Liver (tissue), 9 donors: ENCODE data around the gene PLEKHO2. TPM values are rescaled to one million over a fixed set of nuclear protein-coding genes. Genes with fewer than 3 reads are reported as not detected.

Experiments
- DNase-seq: peaks from one replicate; pipeline ENCODE4 v3.0.0-alpha.2; 2017; ENCODE audit warnings: low spot score
- H3K27ac ChIP-seq, 2 donors: one replicate each; pipeline ENCODE4 v1.7.0; 2013; ENCODE audit warnings: inconsistent platforms in 2 of 2, low read length in 2 of 2, control low read depth in 1 of 2, low read depth in 1 of 2, mild to moderate bottlenecking in 1 of 2
- H3K27me3 ChIP-seq, 4 donors: one replicate each; pipeline versions ENCODE4 v1.6.1 to v1.7.0; 2013; ENCODE audit warnings: low read length in 3 of 4, inconsistent platforms in 1 of 4, mild to moderate bottlenecking in 1 of 4, moderate library complexity in 1 of 4; ENCODE audit not compliant: control insufficient read depth in 4 of 4, insufficient read depth in 4 of 4
- H3K36me3 ChIP-seq, 4 donors: one replicate each; pipeline versions ENCODE4 v1.6.1 to v1.7.0; 2013; ENCODE audit warnings: low read length in 3 of 4, mild to moderate bottlenecking in 3 of 4, low read depth in 1 of 4, moderate library complexity in 1 of 4; ENCODE audit not compliant: control insufficient read depth in 4 of 4, insufficient read depth in 3 of 4
- H3K4me1 ChIP-seq, 4 donors: one replicate each; pipeline versions ENCODE4 v1.6.1 to v1.7.0; 2013; ENCODE audit warnings: low read length in 3 of 4, mild to moderate bottlenecking in 3 of 4, moderate library complexity in 1 of 4; ENCODE audit not compliant: control insufficient read depth in 4 of 4, insufficient read depth in 4 of 4
- H3K4me3 ChIP-seq, 3 donors: one replicate each; pipeline versions ENCODE4 v1.6.1 to v1.7.0; 2013; ENCODE audit warnings: low read length in 3 of 3, control low read depth in 1 of 3, low read depth in 1 of 3, mild to moderate bottlenecking in 1 of 3
- H3K9ac ChIP-seq, 2 donors: one replicate each; pipeline ENCODE4 v1.7.0; 2013; ENCODE audit warnings: low read length in 2 of 2, mild to moderate bottlenecking in 2 of 2, moderate library complexity in 2 of 2, control low read depth in 1 of 2, low read depth in 1 of 2
- H3K9me3 ChIP-seq, 4 donors: one replicate each; pipeline versions ENCODE4 v1.6.1 to v1.7.0; 2013; ENCODE audit warnings: low read length in 3 of 4; ENCODE audit not compliant: control insufficient read depth in 4 of 4
- EGR1 ChIP-seq, 2 donors: IDR thresholded peaks; 2 replicates each; pipeline ENCODE4 v1.6.1; 2016 to 2018; ENCODE audit warnings: antibody characterized with exemption in 2 of 2, low read depth in 2 of 2
- FOXA2 ChIP-seq: IDR thresholded peaks from 2 replicates; pipeline ENCODE4 v1.6.1; 2016; ENCODE audit warnings: antibody characterized with exemption
- HNF4A ChIP-seq, 2 donors: conservative IDR thresholded peaks; 2 replicates each; pipeline ENCODE4 v1.6.1; 2016; ENCODE audit warnings: antibody characterized with exemption in 2 of 2, mild to moderate bottlenecking in 2 of 2
- JUND ChIP-seq, 2 donors: IDR thresholded peaks; 2 replicates each; pipeline ENCODE4 v1.6.1; 2016; ENCODE audit warnings: antibody characterized with exemption in 2 of 2
- NR2F2 ChIP-seq: IDR thresholded peaks from 2 replicates; pipeline ENCODE4 v1.6.1; 2016; ENCODE audit warnings: antibody characterized with exemption
- RAD21 ChIP-seq, 2 donors: IDR thresholded peaks; 2 replicates each; pipeline ENCODE4 v1.6.1; 2016; ENCODE audit warnings: antibody characterized with exemption in 2 of 2, mild to moderate bottlenecking in 2 of 2
- RXRA ChIP-seq, 2 donors: IDR thresholded peaks; 2 replicates each; pipeline ENCODE4 v1.6.1; 2017 to 2018; ENCODE audit warnings: antibody characterized with exemption in 2 of 2, mild to moderate bottlenecking in 1 of 2
- SP1 ChIP-seq: IDR thresholded peaks from 2 replicates; pipeline ENCODE4 v1.6.1; 2018; ENCODE audit warnings: antibody characterized with exemption, mild to moderate bottlenecking
- TAF1 ChIP-seq: conservative IDR thresholded peaks from 2 replicates; pipeline ENCODE4 v1.6.1; 2016; ENCODE audit warnings: antibody characterized with exemption, mild to moderate bottlenecking
- YY1 ChIP-seq: IDR thresholded peaks from 2 replicates; pipeline ENCODE4 v1.6.1; 2016; ENCODE audit warnings: antibody characterized with exemption, mild to moderate bottlenecking
- WGBS: extraction: QIAGEN DNeasy Blood & Tissue Kit; methylation state at CpG from one replicate; pipeline ENCODE4 v1.1.7; 2013; 5-methylcytosine and 5-hydroxymethylcytosine counted together
- polyA plus RNA-seq, 2 donors: library from polyadenylated mRNA; stranded (reverse) in 1 of 2; unstranded in 1 of 2; fragments of 200-250 nt in 1 of 2; fragments of >200 nt in 1 of 2; fragmentation: Nextera tagmentation in 1 of 2; extraction: Ambion mirVana in 1 of 2; gene quantifications; one replicate each; pipeline versions ENCODE4 v1.2.1 to v1.2.3, GENCODE V29; 2013 to 2015
- total RNA-seq, 2 donors: library from RNA; depleted of rRNA; stranded (reverse); fragments of >200 nt; gene quantifications; one replicate each; pipeline ENCODE4 v1.2.3, GENCODE V29; 2014
- TF ChIP-seq, protein P1 (sequence below): fragments of 150-350 bp; IDR thresholded peaks from 2 replicates; pipeline ENCODE4 v1.5.1; 2017; ENCODE audit warnings: improper control_type of control experiment, low read depth, low read length; ENCODE audit not compliant: missing input control
- TF ChIP-seq, protein P2 (sequence below): IDR thresholded peaks from 2 replicates; pipeline ENCODE4 v1.6.1; 2016; ENCODE audit warnings: antibody characterized with exemption, mild to moderate bottlenecking
- TF ChIP-seq, protein P3 (sequence below): IDR thresholded peaks from 2 replicates; pipeline ENCODE4 v1.6.1; 2016; ENCODE audit warnings: antibody characterized with exemption
- donor health status: healthy.
- donor health status: healthy.
- donor health status: healthy.
- donor health status: healthy.
- donor health status: healthy.

The PLEKHO2 gene
- total and polyA plus RNA-seq, 4 donors, result 2.0 to 11.3 (median 8.5) TPM

DNA sequence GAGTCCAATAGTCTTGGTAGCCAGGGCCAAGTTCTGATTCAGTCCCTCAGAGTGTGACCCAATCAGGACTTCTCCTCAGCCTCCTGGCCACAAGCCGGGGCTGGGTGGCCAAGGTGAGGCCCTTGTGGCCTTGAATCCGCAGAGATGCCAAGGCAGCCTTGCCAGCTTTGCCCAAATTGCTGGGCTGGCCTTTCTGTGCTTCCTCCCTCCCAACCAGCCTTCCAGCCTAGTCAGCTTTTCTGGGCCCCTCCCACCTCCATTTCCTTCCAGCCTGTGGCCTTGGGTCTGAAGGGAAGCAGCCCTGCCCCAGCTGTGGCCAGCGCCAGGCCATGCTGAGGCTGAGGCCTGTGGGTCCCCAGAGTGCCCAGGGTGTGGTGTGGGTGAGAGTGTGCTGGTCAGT is 35.7 kb downstream of the PLEKHO2 start:
- Histone ChIP-seq H3K27me3 (no peaks in the 10 kb centered on the region), H3K9ac (no peak overlapping the region), H3K27ac (peak overlapping the region; percentile 44 to 76), H3K4me3 (no peak overlapping the region), H3K4me1 (peaks cover 0 to 8% (median 3%) of the 10 kb centered on the region in 4 donors), H3K36me3 (no peaks in the 10 kb centered on the region), H3K9me3 (no peaks in the 10 kb centered on the region)
- DNase-seq, result no peak
- TF ChIP-seq RAD21 (IDR thresholded peaks at IDR 0.05), result peak in 1 of 2 donors; percentile 27
- no peak for TF ChIP-seq EGR1 (IDR thresholded peaks at IDR 0.05; ENCODE audit: low read depth in 2 of 2)
- TF ChIP-seq NR2F2, result peak; percentile 31
- TF ChIP-seq YY1, result peak; percentile 18
- TF ChIP-seq RXRA (IDR thresholded peaks at IDR 0.05), result no peak
- WGBS, result 55% methylated on average over 3 of the region's 3 CpGs

DNA sequence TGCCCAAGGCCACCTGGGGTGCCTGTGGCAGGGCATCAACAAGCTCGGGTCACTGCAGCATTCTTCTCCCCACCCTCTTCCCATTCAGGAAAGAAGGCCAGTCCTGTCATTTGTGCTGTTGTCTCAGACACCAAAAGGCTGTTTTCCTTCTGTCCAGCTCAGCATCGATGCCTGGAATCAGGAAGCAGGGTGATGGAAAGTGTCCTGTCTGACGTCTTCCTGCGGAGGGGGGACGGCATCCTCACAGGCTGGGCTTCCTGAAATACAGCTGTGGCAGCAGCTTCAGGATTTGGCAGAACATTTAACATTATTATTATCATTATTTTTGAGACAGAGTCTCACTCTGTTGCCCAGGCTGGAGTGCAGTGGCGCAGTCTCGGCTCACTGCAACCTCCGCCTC is 37.0 kb downstream of the PLEKHO2 start:
- Histone ChIP-seq H3K4me1 (peaks cover 0 to 8% (median 5%) of the 10 kb centered on the region in 4 donors), H3K4me3 (no peak overlapping the region), H3K27me3 (no peaks in the 10 kb centered on the region), H3K36me3 (no peaks in the 10 kb centered on the region), H3K9ac (no peak overlapping the region), H3K9me3 (no peaks in the 10 kb centered on the region), H3K27ac (peak overlapping the region; percentile 44 to 76)
- peak; percentile 33 for TF ChIP-seq SP1
- TF ChIP-seq RAD21 (IDR thresholded peaks at IDR 0.05), result peak in 1 of 2 donors; percentile 21
- peak; percentile 18 for TF ChIP-seq NR2F2
- no peak for TF ChIP-seq YY1
- 70% methylated on average over 8 of the region's 8 CpGs for WGBS
- DNase-seq, result no peak

DNA sequence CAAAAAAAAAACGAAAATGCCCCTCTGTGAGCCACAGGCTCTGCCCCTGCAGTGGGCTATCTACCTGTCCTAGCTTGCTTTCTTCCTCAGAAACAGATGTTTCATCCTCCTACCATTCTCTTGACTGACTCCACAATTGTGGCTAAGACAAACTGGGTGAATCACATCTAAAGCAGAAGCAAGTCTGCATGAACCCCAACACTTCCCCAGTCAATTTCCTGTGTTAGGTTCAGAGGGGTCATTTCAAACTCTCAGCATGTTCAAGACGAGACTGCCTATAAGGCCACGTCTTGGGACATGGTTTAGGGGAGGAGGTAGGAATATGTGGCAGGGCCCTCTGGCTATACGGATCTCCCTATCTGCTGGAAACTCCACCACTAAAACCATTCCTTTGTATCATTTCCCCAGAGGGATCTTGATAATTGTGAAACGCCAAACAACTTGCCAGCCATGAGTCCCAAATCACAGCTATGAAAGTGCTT is 41.4 kb downstream of the PLEKHO2 start:
- no peak overlapping the region for H3K4me3 ChIP-seq
- H3K9ac ChIP-seq, result no peak overlapping the region
- TF ChIP-seq, protein P1, sequence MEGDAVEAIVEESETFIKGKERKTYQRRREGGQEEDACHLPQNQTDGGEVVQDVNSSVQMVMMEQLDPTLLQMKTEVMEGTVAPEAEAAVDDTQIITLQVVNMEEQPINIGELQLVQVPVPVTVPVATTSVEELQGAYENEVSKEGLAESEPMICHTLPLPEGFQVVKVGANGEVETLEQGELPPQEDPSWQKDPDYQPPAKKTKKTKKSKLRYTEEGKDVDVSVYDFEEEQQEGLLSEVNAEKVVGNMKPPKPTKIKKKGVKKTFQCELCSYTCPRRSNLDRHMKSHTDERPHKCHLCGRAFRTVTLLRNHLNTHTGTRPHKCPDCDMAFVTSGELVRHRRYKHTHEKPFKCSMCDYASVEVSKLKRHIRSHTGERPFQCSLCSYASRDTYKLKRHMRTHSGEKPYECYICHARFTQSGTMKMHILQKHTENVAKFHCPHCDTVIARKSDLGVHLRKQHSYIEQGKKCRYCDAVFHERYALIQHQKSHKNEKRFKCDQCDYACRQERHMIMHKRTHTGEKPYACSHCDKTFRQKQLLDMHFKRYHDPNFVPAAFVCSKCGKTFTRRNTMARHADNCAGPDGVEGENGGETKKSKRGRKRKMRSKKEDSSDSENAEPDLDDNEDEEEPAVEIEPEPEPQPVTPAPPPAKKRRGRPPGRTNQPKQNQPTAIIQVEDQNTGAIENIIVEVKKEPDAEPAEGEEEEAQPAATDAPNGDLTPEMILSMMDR, result no peak
- peak in 1 of 2 donors; percentile 11 for TF ChIP-seq RXRA (IDR thresholded peaks at IDR 0.05)
- no peaks in the 10 kb centered on the region for H3K36me3 ChIP-seq
- WGBS, result 66% methylated on average over 5 of the region's 5 CpGs
- DNase-seq, result no peak
- H3K27ac ChIP-seq, result peak overlapping the region; percentile 61 to 76
- no peaks in the 10 kb centered on the region for H3K27me3 ChIP-seq
- H3K4me1 ChIP-seq, result peaks cover 0 to 4% (median 2%) of the 10 kb centered on the region in 4 donors
- H3K9me3 ChIP-seq, result no peaks in the 10 kb centered on the region

DNA sequence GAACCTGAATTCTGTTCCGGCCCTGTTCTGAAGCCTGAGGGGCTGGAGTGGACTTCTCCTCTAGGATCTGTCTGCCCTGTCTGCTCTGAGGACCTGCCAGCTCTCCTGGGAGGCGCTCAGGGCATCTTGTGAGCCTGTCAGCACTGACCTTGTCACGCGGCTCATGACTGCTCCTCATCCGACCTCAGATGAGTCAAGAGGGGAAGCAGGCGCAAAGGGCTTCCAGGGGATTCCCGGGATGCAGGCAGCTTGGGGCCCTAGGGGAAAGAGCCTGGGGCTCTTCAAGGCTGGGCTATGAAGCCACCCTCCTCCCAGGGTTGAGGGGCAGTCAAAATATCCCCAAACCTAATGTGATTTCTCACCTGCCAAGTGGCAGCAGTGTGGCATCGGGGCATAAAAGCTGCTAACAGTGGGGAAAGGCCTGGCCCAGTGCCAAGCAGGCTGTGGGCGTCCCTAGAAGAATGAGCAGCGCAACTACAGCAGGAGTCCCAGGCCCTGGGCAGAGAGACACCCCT is 42.3 kb downstream of the PLEKHO2 start:
- Histone ChIP-seq H3K9me3 (no peaks in the 10 kb centered on the region), H3K27me3 (no peaks in the 10 kb centered on the region), H3K36me3 (no peaks in the 10 kb centered on the region), H3K27ac (peak overlapping the region; percentile 61 to 76), H3K9ac (no peak overlapping the region), H3K4me3 (no peak overlapping the region), H3K4me1 (peaks cover 0 to 4% (median 2%) of the 10 kb centered on the region in 4 donors)
- WGBS, result 55% methylated on average over 10 of the region's 10 CpGs
- DNase-seq, result no peak
- TF ChIP-seq, protein P2, sequence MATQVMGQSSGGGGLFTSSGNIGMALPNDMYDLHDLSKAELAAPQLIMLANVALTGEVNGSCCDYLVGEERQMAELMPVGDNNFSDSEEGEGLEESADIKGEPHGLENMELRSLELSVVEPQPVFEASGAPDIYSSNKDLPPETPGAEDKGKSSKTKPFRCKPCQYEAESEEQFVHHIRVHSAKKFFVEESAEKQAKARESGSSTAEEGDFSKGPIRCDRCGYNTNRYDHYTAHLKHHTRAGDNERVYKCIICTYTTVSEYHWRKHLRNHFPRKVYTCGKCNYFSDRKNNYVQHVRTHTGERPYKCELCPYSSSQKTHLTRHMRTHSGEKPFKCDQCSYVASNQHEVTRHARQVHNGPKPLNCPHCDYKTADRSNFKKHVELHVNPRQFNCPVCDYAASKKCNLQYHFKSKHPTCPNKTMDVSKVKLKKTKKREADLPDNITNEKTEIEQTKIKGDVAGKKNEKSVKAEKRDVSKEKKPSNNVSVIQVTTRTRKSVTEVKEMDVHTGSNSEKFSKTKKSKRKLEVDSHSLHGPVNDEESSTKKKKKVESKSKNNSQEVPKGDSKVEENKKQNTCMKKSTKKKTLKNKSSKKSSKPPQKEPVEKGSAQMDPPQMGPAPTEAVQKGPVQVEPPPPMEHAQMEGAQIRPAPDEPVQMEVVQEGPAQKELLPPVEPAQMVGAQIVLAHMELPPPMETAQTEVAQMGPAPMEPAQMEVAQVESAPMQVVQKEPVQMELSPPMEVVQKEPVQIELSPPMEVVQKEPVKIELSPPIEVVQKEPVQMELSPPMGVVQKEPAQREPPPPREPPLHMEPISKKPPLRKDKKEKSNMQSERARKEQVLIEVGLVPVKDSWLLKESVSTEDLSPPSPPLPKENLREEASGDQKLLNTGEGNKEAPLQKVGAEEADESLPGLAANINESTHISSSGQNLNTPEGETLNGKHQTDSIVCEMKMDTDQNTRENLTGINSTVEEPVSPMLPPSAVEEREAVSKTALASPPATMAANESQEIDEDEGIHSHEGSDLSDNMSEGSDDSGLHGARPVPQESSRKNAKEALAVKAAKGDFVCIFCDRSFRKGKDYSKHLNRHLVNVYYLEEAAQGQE, result no peak
- TF ChIP-seq, protein P1, result no peak
- TF ChIP-seq NR2F2 (no peak), JUND (IDR thresholded peaks at IDR 0.05) (no peak), HNF4A (conservative IDR thresholded peaks at IDR 0.05) (no peak), TAF1 (no peak), FOXA2 (no peak)
- TF ChIP-seq, protein P3, sequence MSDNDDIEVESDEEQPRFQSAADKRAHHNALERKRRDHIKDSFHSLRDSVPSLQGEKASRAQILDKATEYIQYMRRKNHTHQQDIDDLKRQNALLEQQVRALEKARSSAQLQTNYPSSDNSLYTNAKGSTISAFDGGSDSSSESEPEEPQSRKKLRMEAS, result no peak
